HG03175 (cell line): ENCODE results near the gene PEX14.

ENCODE experiments used
- ATAC-seq: cut with Tn5 transposase; IDR thresholded peaks from one replicate; pipeline ENCODE4 v1.9.1; 2021; ENCODE audit warnings: mild to moderate bottlenecking, moderate library complexity; ENCODE audit not compliant: unreplicated experiment

Gene PEX14

DNA sequence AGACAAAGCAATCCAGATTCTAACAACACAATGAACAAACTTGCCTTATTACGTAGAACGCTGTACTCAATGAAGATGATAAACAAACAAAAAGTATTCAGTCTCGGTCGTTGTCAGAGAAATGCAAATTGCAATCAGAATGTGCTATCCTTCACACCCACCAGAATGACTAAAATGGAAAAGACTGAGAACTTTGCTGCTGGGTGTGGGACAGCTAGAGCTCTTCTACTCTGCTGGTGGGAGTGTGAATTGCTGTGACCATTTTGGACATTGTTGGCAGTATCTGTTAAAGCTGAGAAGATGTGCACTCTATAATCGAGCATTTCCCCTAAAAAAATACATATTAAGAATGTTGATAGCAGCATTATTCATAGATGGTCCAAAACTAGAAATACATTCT, 111.4 kb downstream of the PEX14 start:
- ATAC-seq: no peak

DNA sequence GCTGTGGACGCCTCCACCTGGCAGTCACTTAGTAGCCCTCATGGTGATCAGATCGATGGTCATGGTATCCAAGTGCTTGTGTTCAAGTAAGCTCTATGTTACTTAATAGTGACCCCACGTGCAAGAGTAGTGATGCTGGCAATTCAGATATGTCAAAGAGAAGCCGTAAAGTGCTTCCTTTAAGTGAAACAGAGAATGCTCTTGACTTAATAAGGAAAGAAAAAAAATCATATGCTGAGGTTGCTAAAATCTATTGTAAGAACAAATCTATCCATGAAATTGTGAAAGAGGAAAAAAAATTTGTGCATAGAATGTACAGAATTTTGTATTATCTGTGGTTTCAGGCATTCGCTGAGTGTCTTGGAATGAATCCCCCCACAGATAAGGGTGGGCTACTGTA, 113.9 kb downstream of the PEX14 start:
- ATAC-seq: no peak

DNA sequence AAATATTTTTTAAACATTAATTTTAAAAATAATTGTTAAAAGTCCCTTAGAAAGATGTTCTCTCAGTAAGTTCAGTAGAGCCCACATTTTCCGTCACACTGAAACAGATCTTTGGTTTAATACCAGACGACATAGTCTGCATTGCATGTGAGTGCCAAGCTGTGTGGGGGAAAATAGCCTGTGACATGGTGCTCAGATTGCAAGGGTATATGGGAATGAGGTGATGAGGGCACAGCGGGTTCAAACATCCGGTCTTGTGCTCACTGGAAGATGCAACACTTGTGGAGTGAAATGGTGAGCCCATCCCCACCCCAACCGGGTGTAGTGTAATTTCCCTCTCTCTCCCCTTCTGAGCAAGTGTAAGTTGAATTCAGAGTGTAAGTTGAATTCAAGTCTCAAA, 114.3 kb downstream of the PEX14 start:
- no peak for ATAC-seq

DNA sequence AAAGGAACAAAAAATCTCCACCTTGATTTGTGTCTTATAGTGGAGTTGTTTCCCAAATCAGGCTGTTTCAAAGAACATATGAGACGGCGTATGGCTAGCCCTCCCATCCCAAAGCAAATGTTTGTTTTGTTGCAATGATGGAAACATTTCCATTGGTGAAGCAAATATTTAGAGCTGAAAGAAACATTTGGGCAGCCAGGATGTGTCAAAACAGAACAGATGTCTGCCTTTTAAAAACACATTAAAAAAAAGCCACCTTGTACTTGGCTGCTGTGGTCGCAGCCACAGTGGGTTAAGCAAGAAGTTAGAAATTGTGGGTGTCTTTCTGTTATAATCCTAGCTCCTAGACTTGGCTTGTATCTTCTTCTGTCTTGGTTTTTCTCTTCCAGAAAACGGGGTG, 116.3 kb downstream of the PEX14 start:
- ATAC-seq: no peak

DNA sequence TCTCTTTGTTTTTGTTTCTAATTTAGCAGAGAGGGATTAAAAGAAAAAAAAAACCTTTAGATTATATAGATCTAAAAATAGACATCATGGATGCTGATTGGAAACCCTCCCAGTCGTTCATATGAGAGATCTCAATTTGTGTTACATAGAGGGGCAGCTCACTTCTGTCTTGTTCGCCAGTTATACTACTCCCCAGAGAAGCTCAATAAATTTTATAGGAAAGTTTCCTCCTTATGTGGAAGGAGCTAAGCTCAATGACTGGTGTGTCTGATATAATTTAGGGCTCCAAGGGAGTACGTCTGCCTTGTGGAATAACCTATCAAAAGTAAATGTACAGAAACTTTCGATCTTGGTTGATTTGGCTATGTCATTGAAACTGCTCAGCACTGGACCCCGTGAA, 117.6 kb downstream of the PEX14 start:
- no peak for ATAC-seq

GRCh38 chr1:10593750-10594149, 119.0 kb downstream of the PEX14 start:
- ATAC-seq: no peak

DNA sequence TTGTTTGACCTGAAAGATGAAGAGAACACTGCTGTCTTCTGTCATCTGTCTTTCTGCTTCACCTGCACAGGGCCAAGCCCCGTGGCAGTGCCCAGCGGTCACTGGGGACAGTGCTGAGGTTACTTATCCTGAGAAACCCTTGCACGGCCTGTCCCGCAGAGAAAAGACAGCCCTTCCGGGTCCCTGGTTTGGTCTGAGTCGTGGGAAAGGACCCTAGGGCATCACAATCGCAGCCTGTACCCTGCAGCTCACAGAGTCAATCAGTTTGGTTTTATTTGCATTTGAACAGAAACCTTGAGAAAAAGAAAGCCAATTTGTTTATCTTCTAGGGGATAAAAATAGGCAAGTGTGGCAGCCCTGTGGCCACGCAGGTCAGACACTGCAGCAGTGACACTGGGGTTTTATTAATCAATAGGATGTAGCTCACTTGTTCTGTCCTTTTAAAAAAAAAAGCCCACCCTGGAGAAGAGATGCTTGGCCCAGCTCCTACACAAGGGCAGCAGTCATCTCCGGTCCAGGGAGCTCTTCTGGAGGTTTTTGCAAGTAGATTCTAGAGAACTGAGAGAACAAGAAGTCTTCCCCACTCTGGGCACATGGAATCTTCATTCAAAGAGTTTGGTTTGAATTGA, 120.0 kb downstream of the PEX14 start:
- ATAC-seq: no peak

- no peak for ATAC-seq
These were observed 122.0 kb downstream of the PEX14 start for GRCh38 chr1:10596780-10597179.

GRCh38 chr1:10597492-10598388, 123.0 kb downstream of the PEX14 start:
- ATAC-seq: no peak

GRCh38 chr1:10598389-10598702, 123.6 kb downstream of the PEX14 start:
- no peak for ATAC-seq

DNA sequence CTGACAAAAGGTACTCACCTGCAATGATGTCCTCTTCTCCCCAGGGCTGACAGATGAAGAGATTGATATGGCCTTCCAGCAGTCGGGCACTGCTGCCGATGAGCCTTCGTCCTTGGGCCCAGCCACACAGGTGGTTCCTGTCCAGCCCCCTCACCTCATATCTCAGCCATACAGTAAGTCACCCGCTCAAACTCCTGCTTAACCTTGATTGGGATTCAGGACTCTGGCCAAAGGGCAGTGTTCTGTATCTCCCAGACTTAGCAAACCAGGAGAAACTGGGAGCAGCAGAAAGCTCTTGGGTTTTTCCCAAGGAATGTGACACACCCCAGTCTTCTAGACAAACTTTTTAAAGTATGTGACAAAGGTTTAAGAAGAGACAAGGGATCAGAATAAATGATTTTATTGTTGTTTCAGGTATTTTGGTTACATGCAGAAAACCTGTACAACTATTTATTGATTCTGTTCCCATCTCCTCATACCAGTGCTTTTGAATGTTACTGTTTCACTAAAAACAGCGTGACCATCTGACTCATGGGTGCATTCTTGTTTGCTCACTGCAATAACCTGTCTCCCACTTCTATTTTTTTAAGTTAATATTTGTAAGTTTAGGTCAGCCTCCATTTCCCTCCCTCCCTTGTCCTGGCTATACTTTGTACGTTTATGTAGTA, 124.6 kb downstream of the PEX14 start:
- ATAC-seq: no peak

DNA sequence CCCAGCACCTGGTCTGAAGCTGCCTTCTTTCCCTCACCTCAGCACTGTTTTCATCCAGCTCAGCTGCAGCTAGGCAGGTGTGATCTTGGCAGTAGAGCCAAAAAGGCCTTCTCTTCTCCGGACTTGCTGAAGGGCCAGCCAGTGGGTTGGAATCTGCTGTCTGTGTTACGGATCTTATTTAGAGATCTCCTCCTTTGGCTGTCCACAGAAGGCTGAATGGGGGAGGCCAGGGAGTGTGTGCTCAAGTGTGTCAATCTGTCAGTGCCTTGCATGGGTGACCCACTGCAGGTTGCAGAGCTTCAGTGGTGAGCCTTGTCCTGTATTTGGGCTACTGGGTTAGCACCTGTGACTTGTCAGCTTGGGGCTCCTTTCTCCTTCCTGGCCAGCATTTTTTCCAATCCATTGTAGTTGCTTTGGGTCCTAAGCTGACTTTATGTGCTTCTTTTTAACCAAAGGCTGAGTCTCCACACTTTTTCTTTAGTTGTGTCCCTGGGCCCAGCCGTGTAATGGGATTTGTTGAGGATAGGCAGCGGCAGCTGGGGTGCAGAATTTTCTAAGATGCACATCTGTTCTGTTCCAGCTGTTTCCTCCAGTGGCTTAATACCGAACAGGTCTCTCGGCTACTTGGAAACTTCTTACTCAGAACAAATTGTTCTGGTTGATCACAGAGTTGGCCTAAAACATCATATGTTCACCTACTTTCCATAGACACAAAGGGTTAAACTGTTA, 126.8 kb downstream of the PEX14 start:
- no peak for ATAC-seq

GRCh38 chr1:10602936-10603335, 128.2 kb downstream of the PEX14 start:
- no peak for ATAC-seq

- no peak for ATAC-seq
These were observed 130.2 kb downstream of the PEX14 start for GRCh38 chr1:10604966-10605365.

GRCh38 chr1:10606064-10606463, 131.3 kb downstream of the PEX14 start:
- no peak for ATAC-seq

- ATAC-seq: no peak
These were observed 132.5 kb downstream of the PEX14 start for GRCh38 chr1:10607228-10607627.

DNA sequence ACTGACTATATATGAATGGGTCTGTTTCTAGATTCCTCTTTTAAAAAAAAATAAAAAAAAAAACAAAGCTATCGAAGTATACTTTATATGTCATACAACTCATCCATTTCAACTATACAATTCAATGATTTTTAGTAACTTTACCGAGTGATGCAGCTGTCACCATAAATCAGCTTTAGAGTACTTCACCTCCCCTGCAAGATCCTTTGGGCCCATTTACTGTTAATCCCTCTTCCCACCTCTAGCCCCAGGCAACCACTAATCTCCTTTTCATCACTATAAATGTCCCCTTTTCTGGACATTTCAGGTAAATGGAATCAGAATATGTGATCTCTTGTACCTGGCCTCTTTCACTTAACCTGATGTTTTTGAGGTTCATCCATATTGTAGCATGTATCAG, 133.9 kb downstream of the PEX14 start:
- ATAC-seq: no peak

DNA sequence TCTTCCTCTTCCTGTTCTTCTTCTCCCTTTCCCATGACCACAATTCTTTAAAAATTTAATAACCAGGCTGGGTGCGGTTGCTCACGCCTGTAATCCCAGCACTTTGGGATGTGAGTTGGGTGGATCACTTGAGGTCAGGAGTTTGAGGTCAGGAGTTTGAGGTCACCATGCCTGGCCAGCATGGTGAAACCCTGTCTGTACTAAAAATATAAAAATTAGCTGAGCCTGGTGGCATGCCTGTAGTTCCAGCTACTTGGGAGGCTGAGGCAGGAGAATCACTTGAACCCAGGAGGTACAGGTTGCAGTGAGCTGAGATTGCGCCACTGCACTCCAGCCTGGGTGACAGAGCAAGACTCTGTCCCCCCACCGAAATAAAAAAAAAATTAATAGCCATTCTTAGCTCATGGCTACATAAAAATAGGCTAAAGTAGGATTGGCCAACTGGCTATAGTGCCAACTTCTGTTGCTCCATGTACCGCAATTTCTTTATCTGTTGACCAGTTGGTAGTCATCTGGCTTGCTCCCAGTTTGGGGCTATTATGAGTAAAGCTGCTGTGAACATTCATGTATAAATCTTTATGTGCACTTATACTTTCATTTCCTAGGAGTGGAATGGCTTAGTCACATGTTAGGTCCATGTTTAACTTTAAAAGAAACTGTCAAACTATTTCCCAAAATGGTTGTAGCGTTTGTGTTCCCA, 136.3 kb downstream of the PEX14 start:
- no peak for ATAC-seq

DNA sequence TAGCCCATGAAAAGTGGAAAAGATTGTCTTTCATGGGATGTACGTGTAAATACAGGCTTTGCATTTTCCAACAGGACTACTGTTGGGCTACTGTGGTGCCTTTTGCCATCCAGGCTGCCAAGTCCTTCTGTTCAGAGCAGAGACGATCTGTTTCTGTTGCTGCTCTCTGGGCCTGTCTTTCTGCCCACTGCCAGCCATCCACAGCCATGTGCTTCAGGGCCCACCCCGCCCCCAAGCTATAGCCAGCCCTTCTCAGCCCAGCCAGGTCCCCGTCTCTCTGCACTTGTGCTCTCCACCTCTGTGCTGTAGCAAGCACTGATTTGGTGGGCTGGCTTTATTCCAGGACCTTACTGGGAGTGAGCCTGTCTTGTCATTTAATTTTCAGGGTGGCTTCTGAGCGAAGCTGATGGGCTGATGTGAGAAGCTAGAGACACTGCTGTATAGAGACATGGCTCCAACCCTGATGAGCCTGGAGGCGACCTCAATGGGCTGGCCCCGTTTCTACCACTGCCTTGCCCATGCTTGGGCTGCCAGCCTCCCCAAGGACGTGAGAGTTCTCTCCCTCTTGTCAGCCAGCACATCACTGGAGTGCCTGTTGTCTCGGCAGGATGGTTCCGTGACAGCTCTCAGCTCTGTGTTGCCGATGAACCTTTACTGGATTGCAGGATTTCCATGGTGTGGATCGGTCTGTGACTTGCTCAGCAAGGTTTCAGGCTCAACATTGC, 137.8 kb downstream of the PEX14 start:
- ATAC-seq: no peak

DNA sequence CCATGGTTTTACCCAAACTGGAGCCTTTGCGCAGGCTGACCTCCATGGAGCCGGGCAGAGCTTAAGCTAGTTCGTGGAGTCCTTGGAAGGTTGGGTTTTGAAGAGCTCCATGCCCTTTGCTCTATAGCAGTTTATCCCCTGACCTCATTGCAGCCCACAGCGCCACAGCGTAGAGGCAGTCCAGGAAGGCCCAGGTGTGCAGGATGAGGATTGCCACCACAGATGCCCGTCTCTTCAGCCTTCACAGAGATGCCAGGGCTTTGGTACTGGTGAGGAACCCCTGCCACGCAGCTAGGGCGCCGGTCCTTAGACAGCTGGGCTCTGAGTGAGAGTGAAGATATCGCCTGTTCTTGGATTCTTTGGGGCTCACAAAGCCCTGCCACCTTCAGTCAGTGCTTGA, 138.6 kb downstream of the PEX14 start:
- ATAC-seq: no peak
